Activated CD4-positive, alpha-beta T cell treated with anti-CD3 and anti-CD28 coated beads, Interleukin-2, Interleukin-4, amounts not matched to agents 100 ng/mL and 50 ng/mL, durations not matched to agents 16 hours and 8 hours (primary cell): Measurements from ENCODE around the gene RAD51AP1.
A peak's percentile ranks its signal among the peaks of the same experiment; 100 is the strongest.

Source experiments
- DNase-seq: peaks from one replicate; pipeline ENCODE4 v3.0.0-alpha.2; 2020; ENCODE audit warnings: low spot score

The RAD51AP1 gene

GRCh38 chr12:4591180-4591687 is 52.5 kb downstream of the RAD51AP1 start:
- no peak for DNase-seq

- DNase-seq = no peak
Observed at GRCh38 chr12:4595881-4596280, 57.2 kb downstream of the RAD51AP1 start.

GRCh38 chr12:4603421-4603820 is 64.7 kb downstream of the RAD51AP1 start:
- no peak for DNase-seq

GRCh38 chr12:4603946-4604345 is 65.3 kb downstream of the RAD51AP1 start:
- DNase-seq = no peak

- peak; percentile 92 for DNase-seq
Observed at GRCh38 chr12:4604684-4605193, 66.0 kb downstream of the RAD51AP1 start.

- no peak for DNase-seq
Observed at GRCh38 chr12:4607056-4607455, 68.4 kb downstream of the RAD51AP1 start.

GRCh38 chr12:4609071-4609470 is 70.4 kb downstream of the RAD51AP1 start:
- DNase-seq = no peak
